ENCODE data around the gene OR4D1. TPM values are rescaled to one million over a fixed set of nuclear protein-coding genes. Genes with fewer than 3 reads are reported as not detected.

The OR4D1 gene
- total and polyA plus RNA-seq, 9 of the 15 experiments (the other 6 are each of a cell fraction or from before 2014, with no cell fraction given) = not detected

DNA sequence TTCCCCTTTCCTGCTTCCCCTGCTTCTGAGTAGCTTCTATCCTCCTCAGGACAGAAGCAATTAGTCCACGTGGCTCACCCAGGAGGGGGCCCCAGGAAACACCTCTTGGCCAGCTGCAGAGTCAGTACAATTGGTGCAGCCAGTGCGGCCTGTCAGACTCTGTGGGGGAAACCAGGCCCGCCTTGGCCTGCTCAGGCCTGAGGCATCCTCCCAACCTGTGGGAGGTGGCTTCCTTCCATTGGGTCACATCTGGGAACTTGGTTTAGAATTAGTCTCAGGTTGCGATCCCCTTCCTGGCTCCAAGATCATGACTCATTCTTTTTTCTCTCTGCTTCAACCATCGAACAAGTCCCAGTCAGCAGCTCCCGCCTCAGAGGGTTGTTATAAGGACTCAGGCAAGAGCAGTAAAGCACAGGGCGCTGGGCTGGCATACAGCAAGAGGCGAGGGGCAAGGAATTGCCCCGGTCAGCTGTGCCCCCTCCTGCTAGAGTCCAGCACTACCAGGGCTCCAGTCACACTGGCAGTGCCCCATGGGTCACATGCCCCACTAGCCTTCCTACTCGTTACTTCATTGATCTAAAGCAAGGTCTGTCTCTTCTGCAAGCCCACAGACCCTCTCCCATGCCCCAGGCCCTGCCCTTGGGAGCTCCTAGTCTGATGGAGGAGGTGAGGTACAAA lies 36.3 kb downstream of the OR4D1 start (continued):
- TF ChIP-seq, protein P1, sequence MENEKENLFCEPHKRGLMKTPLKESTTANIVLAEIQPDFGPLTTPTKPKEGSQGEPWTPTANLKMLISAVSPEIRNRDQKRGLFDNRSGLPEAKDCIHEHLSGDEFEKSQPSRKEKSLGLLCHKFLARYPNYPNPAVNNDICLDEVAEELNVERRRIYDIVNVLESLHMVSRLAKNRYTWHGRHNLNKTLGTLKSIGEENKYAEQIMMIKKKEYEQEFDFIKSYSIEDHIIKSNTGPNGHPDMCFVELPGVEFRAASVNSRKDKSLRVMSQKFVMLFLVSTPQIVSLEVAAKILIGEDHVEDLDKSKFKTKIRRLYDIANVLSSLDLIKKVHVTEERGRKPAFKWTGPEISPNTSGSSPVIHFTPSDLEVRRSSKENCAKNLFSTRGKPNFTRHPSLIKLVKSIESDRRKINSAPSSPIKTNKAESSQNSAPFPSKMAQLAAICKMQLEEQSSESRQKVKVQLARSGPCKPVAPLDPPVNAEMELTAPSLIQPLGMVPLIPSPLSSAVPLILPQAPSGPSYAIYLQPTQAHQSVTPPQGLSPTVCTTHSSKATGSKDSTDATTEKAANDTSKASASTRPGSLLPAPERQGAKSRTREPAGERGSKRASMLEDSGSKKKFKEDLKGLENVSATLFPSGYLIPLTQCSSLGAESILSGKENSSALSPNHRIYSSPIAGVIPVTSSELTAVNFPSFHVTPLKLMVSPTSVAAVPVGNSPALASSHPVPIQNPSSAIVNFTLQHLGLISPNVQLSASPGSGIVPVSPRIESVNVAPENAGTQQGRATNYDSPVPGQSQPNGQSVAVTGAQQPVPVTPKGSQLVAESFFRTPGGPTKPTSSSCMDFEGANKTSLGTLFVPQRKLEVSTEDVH (IDR thresholded peaks at IDR 0.05; ENCODE audit: low read depth, partially characterized antibody) = no peak
- TF ChIP-seq SMARCE1 (IDR thresholded peaks at IDR 0.05) (peak; percentile 27; the same call in 1 of the 2 replicates), ZNF324 (CRISPR knock-in tag; IDR thresholded peaks at IDR 0.05) (no peak), EP300 (IDR thresholded peaks at IDR 0.05; ENCODE audit: low read length) (no peak), ZNF644 (tag; IDR thresholded peaks at IDR 0.05; ENCODE audit: low read depth) (no peak), JUNB (CRISPR knock-in tag; conservative IDR thresholded peaks at IDR 0.05) (0 out of 2 replicates have a peak, but pooled peaks have one; percentile 40), THRAP3 (IDR thresholded peaks at IDR 0.05; ENCODE audit: borderline replicate concordance) (no peak), FOS (IDR thresholded peaks at IDR 0.05; ENCODE audit: extremely low read depth, insufficient read length) (no peak), ZNF57 (CRISPR knock-in tag; IDR thresholded peaks at IDR 0.05) (no peak), L3MBTL2 (IDR thresholded peaks at IDR 0.05) (peak; percentile 86), ELF1 (tag; IDR thresholded peaks at IDR 0.05) (no peak), CREBBP (IDR thresholded peaks at IDR 0.05; ENCODE audit: low read depth, low read length) (no peak), HNRNPK (IDR thresholded peaks at IDR 0.05; ENCODE audit: low read depth, low read length, poor library complexity, severe bottlenecking) (no peak)
- TF ChIP-seq, protein P2, sequence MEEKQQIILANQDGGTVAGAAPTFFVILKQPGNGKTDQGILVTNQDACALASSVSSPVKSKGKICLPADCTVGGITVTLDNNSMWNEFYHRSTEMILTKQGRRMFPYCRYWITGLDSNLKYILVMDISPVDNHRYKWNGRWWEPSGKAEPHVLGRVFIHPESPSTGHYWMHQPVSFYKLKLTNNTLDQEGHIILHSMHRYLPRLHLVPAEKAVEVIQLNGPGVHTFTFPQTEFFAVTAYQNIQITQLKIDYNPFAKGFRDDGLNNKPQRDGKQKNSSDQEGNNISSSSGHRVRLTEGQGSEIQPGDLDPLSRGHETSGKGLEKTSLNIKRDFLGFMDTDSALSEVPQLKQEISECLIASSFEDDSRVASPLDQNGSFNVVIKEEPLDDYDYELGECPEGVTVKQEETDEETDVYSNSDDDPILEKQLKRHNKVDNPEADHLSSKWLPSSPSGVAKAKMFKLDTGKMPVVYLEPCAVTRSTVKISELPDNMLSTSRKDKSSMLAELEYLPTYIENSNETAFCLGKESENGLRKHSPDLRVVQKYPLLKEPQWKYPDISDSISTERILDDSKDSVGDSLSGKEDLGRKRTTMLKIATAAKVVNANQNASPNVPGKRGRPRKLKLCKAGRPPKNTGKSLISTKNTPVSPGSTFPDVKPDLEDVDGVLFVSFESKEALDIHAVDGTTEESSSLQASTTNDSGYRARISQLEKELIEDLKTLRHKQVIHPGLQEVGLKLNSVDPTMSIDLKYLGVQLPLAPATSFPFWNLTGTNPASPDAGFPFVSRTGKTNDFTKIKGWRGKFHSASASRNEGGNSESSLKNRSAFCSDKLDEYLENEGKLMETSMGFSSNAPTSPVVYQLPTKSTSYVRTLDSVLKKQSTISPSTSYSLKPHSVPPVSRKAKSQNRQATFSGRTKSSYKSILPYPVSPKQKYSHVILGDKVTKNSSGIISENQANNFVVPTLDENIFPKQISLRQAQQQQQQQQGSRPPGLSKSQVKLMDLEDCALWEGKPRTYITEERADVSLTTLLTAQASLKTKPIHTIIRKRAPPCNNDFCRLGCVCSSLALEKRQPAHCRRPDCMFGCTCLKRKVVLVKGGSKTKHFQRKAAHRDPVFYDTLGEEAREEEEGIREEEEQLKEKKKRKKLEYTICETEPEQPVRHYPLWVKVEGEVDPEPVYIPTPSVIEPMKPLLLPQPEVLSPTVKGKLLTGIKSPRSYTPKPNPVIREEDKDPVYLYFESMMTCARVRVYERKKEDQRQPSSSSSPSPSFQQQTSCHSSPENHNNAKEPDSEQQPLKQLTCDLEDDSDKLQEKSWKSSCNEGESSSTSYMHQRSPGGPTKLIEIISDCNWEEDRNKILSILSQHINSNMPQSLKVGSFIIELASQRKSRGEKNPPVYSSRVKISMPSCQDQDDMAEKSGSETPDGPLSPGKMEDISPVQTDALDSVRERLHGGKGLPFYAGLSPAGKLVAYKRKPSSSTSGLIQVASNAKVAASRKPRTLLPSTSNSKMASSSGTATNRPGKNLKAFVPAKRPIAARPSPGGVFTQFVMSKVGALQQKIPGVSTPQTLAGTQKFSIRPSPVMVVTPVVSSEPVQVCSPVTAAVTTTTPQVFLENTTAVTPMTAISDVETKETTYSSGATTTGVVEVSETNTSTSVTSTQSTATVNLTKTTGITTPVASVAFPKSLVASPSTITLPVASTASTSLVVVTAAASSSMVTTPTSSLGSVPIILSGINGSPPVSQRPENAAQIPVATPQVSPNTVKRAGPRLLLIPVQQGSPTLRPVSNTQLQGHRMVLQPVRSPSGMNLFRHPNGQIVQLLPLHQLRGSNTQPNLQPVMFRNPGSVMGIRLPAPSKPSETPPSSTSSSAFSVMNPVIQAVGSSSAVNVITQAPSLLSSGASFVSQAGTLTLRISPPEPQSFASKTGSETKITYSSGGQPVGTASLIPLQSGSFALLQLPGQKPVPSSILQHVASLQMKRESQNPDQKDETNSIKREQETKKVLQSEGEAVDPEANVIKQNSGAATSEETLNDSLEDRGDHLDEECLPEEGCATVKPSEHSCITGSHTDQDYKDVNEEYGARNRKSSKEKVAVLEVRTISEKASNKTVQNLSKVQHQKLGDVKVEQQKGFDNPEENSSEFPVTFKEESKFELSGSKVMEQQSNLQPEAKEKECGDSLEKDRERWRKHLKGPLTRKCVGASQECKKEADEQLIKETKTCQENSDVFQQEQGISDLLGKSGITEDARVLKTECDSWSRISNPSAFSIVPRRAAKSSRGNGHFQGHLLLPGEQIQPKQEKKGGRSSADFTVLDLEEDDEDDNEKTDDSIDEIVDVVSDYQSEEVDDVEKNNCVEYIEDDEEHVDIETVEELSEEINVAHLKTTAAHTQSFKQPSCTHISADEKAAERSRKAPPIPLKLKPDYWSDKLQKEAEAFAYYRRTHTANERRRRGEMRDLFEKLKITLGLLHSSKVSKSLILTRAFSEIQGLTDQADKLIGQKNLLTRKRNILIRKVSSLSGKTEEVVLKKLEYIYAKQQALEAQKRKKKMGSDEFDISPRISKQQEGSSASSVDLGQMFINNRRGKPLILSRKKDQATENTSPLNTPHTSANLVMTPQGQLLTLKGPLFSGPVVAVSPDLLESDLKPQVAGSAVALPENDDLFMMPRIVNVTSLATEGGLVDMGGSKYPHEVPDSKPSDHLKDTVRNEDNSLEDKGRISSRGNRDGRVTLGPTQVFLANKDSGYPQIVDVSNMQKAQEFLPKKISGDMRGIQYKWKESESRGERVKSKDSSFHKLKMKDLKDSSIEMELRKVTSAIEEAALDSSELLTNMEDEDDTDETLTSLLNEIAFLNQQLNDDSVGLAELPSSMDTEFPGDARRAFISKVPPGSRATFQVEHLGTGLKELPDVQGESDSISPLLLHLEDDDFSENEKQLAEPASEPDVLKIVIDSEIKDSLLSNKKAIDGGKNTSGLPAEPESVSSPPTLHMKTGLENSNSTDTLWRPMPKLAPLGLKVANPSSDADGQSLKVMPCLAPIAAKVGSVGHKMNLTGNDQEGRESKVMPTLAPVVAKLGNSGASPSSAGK (IDR thresholded peaks at IDR 0.05) = peak; percentile 64
